Fibroblast of villous mesenchyme (primary cell): ENCODE measurements around the gene SBF2. TPM values are rescaled to one million over a fixed set of nuclear protein-coding genes. Genes with fewer than 3 reads are reported as not detected.

ENCODE experiments used
- DNase-seq: peaks from one replicate; pipeline ENCODE4 v3.0.0-alpha.2; 2010; ENCODE audit warnings: low read depth
- H3K4me3 ChIP-seq: 2 replicates; pipeline ENCODE4 v1.5.1; 2011; ENCODE audit warnings: low read depth, mild to moderate bottlenecking, low read length
- CTCF ChIP-seq: IDR thresholded peaks from 2 replicates; pipeline ENCODE4 v1.5.1; 2012; ENCODE audit warnings: low read depth, mild to moderate bottlenecking, low read length; ENCODE audit not compliant: insufficient read depth
- total RNA-seq: library from RNA; depleted of rRNA; stranded (reverse); fragments of >200 nt; gene quantifications from 2 replicates; pipeline ENCODE4 v1.2.3, GENCODE V29; 2012

Gene SBF2
- total RNA-seq, 1 donor, result 35.0 TPM

GRCh38 chr11:9859554-9860305, 434.3 kb downstream of the SBF2 start:
- DNase-seq, result peak; percentile 54
- H3K4me3 ChIP-seq, result no peak overlapping the region
- TF ChIP-seq CTCF, result no peak

- TF ChIP-seq CTCF, result no peak
- DNase-seq, result peak; percentile 52
- no peak overlapping the region for H3K4me3 ChIP-seq
These were observed 435.2 kb downstream of the SBF2 start for GRCh38 chr11:9858822-9859221.

GRCh38 chr11:9858218-9858617, 435.8 kb downstream of the SBF2 start:
- no peak overlapping the region for H3K4me3 ChIP-seq
- DNase-seq, result no peak
- TF ChIP-seq CTCF, result no peak

GRCh38 chr11:9855579-9856287, 438.3 kb downstream of the SBF2 start:
- DNase-seq, result no peak
- no peak overlapping the region for H3K4me3 ChIP-seq
- no peak for TF ChIP-seq CTCF

- peak; percentile 47 for DNase-seq
- H3K4me3 ChIP-seq, result no peak overlapping the region
- TF ChIP-seq CTCF, result no peak
These were observed 440.0 kb downstream of the SBF2 start for GRCh38 chr11:9853929-9854552.

- DNase-seq, result no peak
- no peak overlapping the region for H3K4me3 ChIP-seq
- no peak for TF ChIP-seq CTCF
These were observed 441.6 kb downstream of the SBF2 start for GRCh38 chr11:9852465-9852864.
